ENCODE results near the gene REXO5.

DNA sequence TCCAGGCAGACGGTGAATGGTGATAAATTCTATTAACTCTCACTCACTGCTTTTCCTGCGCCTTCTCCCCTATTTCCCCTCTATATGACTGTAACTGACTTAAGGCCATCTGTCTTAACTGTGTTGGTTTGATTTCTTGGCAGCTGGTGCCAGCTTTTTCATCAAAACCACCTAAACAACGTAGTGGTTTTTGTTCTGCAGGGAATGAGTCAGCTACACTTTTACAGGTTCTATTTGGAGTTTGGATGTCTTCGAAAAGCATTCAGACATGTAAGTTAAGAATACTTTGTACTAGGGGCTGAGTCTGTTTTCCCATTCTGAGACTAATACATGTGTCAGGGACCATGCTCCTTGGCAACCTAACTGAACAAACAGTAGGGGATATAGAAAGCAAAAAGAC lies 8.5 kb downstream of the REXO5 start:
- TF ChIP-seq CTCF (tag by site-specific recombination; IDR thresholded peaks at IDR 0.05) (no peak), MYNN (tag by site-specific recombination; IDR thresholded peaks at IDR 0.05; ENCODE audit: borderline replicate concordance) (no peak), ZNF362 (tag by site-specific recombination; IDR thresholded peaks at IDR 0.05) (no peak), YY1 (tag by site-specific recombination; IDR thresholded peaks at IDR 0.05) (no peak), ZSCAN18 (tag by site-specific recombination; IDR thresholded peaks at IDR 0.05) (no peak), ZNF184 (tag by site-specific recombination; IDR thresholded peaks at IDR 0.05) (no peak)
